ENCODE results near the gene OTOG. TPM values are rescaled to one million over a fixed set of nuclear protein-coding genes. Genes with fewer than 3 reads are reported as not detected.

Gene OTOG
- total RNA-seq, 2 experiments from 2014 or later = not detected

GRCh38 chr11:17505146-17505545 lies 41.9 kb upstream of the OTOG start:
- no peaks in the 10 kb centered on the region for H3K4me1 Mint-ChIP-seq (ENCODE audit: low read depth)
- TF ChIP-seq, protein P1, sequence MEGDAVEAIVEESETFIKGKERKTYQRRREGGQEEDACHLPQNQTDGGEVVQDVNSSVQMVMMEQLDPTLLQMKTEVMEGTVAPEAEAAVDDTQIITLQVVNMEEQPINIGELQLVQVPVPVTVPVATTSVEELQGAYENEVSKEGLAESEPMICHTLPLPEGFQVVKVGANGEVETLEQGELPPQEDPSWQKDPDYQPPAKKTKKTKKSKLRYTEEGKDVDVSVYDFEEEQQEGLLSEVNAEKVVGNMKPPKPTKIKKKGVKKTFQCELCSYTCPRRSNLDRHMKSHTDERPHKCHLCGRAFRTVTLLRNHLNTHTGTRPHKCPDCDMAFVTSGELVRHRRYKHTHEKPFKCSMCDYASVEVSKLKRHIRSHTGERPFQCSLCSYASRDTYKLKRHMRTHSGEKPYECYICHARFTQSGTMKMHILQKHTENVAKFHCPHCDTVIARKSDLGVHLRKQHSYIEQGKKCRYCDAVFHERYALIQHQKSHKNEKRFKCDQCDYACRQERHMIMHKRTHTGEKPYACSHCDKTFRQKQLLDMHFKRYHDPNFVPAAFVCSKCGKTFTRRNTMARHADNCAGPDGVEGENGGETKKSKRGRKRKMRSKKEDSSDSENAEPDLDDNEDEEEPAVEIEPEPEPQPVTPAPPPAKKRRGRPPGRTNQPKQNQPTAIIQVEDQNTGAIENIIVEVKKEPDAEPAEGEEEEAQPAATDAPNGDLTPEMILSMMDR (IDR thresholded peaks at IDR 0.05) = no peak
- Histone ChIP-seq H3K27me3 (ENCODE audit: control insufficient read depth in 1 of 2, insufficient read depth in 2 of 2, low read length in 2 of 2) (no peaks in the 10 kb centered on the region), H3K36me3 (ENCODE audit: insufficient read depth, low read length) (no peaks in the 10 kb centered on the region), H3K4me1 (ENCODE audit: insufficient read depth, low read length) (no peaks in the 10 kb centered on the region), H3K4me3 (ENCODE audit: low read length) (no peak overlapping the region), H3K27ac (ENCODE audit: low read depth in 1 of 2, low read length in 2 of 2) (no peak overlapping the region), H3K9me3 (ENCODE audit: control insufficient read depth in 1 of 2, insufficient read depth in 1 of 2, low read length in 2 of 2) (no peaks in the 10 kb centered on the region)
- H3K36me3 Mint-ChIP-seq (ENCODE audit: low read depth) = no peaks in the 10 kb centered on the region
- no peak overlapping the region for H3K4me3 Mint-ChIP-seq
- ATAC-seq (ENCODE audit: poor library complexity) (no peak), DNase-seq (no peak)
- ChIA-PET POLR2A (no interaction called here), CTCF (interaction anchor here (0.8 to 3.5 kb wide), 4 partner anchors 10 to 276 kb away, joined by 3 to 18 read pairs (median 8); partner anchors contain the start of gene KCNJ11)
- H3K27ac Mint-ChIP-seq = no peak overlapping the region
- H3K27me3 Mint-ChIP-seq = peaks cover 14% of the 10 kb centered on the region
- intact Hi-C loops (cut with DNase I, micrococcal nuclease) = loop anchor here in 1 of 2 experiments (2.0 kb wide), 1 partner anchor 684 kb away; no protein-coding TSS in a partner anchor
- no peaks in the 10 kb centered on the region for H3K9me3 Mint-ChIP-seq

GRCh38 chr11:17506314-17506713 lies 40.7 kb upstream of the OTOG start:
- Histone ChIP-seq H3K27ac (ENCODE audit: low read depth in 1 of 2, low read length in 2 of 2) (no peak overlapping the region), H3K27me3 (ENCODE audit: control insufficient read depth in 1 of 2, insufficient read depth in 2 of 2, low read length in 2 of 2) (no peaks in the 10 kb centered on the region), H3K4me1 (ENCODE audit: insufficient read depth, low read length) (no peaks in the 10 kb centered on the region), H3K9me3 (ENCODE audit: control insufficient read depth in 1 of 2, insufficient read depth in 1 of 2, low read length in 2 of 2) (no peaks in the 10 kb centered on the region), H3K36me3 (ENCODE audit: insufficient read depth, low read length) (no peaks in the 10 kb centered on the region), H3K4me3 (ENCODE audit: low read length) (no peak overlapping the region)
- TF ChIP-seq, protein P1 (IDR thresholded peaks at IDR 0.05) = no peak
- no peaks in the 10 kb centered on the region for H3K9me3 Mint-ChIP-seq
- H3K4me1 Mint-ChIP-seq (ENCODE audit: low read depth) = no peaks in the 10 kb centered on the region
- no peak overlapping the region for H3K4me3 Mint-ChIP-seq
- no peak for ATAC-seq (ENCODE audit: poor library complexity)
- intact Hi-C loops (cut with DNase I, micrococcal nuclease) = no loop called here
- no peak overlapping the region for H3K27ac Mint-ChIP-seq
- H3K27me3 Mint-ChIP-seq = peaks cover 20% of the 10 kb centered on the region
- ChIA-PET CTCF (interaction anchor here (1.5 kb wide), 1 partner anchor 276 kb away, joined by 8 read pairs; no protein-coding TSS in a partner anchor), POLR2A (interaction anchor here (0.9 kb wide), 1 partner anchor 277 kb away, joined by 4 read pairs; no protein-coding TSS in a partner anchor)
- no peak for DNase-seq
- no peaks in the 10 kb centered on the region for H3K36me3 Mint-ChIP-seq (ENCODE audit: low read depth)

- Mint-ChIP-seq H3K27me3 (peaks cover 20% of the 10 kb centered on the region), H3K36me3 (ENCODE audit: low read depth) (no peaks in the 10 kb centered on the region)
These were observed 40.1 kb upstream of the OTOG start for GRCh38 chr11:17506942-17507341.

More at GRCh38 chr11:17506942-17507341, 40.1 kb upstream of the OTOG start:
- Histone ChIP-seq H3K9me3 (ENCODE audit: control insufficient read depth in 1 of 2, insufficient read depth in 1 of 2, low read length in 2 of 2) (no peaks in the 10 kb centered on the region), H3K4me1 (ENCODE audit: insufficient read depth, low read length) (no peaks in the 10 kb centered on the region), H3K4me3 (ENCODE audit: low read length) (no peak overlapping the region), H3K36me3 (ENCODE audit: insufficient read depth, low read length) (no peaks in the 10 kb centered on the region), H3K27ac (ENCODE audit: low read depth in 1 of 2, low read length in 2 of 2) (no peak overlapping the region), H3K27me3 (ENCODE audit: control insufficient read depth in 1 of 2, insufficient read depth in 2 of 2, low read length in 2 of 2) (no peaks in the 10 kb centered on the region)
- DNase-seq (no peak), ATAC-seq (ENCODE audit: poor library complexity) (no peak)
- no peak overlapping the region for H3K27ac Mint-ChIP-seq
- ChIA-PET CTCF (interaction anchor here (1.5 to 1.8 kb wide), 2 partner anchors 123 to 277 kb away, joined by 8 read pairs; no protein-coding TSS in a partner anchor), POLR2A (interaction anchor here (0.9 kb wide), 1 partner anchor 277 kb away, joined by 4 read pairs; no protein-coding TSS in a partner anchor)
- no peaks in the 10 kb centered on the region for H3K9me3 Mint-ChIP-seq
- no peaks in the 10 kb centered on the region for H3K4me1 Mint-ChIP-seq (ENCODE audit: low read depth)
- TF ChIP-seq, protein P1 (IDR thresholded peaks at IDR 0.05) = no peak
- H3K4me3 Mint-ChIP-seq = no peak overlapping the region
- intact Hi-C loops (cut with DNase I, micrococcal nuclease) = no loop called here
